GM23248 (cell line): ENCODE data around the gene PCDHGA1. TPM values are rescaled to one million over a fixed set of nuclear protein-coding genes. Genes with fewer than 3 reads are reported as not detected.
A peak's percentile ranks its signal among the peaks of the same experiment; 100 is the strongest.
"Not testable (repeated sequence)": the region's sequence is repeated elsewhere in the genome, so short reads cannot be mapped to it uniquely, and the experiment has no call there.

ENCODE experiments used
- DNase-seq: peaks from one replicate; pipeline ENCODE4 v3.0.0-alpha.2; 2015
- H2AFZ ChIP-seq: fragments of 200-600 bp; sonication (generic); 2 replicates; pipeline ENCODE4 v1.6.1; 2016; ENCODE audit warnings: antibody characterized with exemption
- H3F3A ChIP-seq: fragments of 200-600 bp; sonication (generic); 2 replicates; pipeline ENCODE4 v1.6.1; 2016; ENCODE audit warnings: mild to moderate bottlenecking, antibody characterized with exemption, mixed run types; ENCODE audit not compliant: insufficient read depth
- H3K27ac ChIP-seq: fragments of 200-600 bp; sonication (generic); 2 replicates; pipeline ENCODE4 v1.5.1; 2016; ENCODE audit warnings: mild to moderate bottlenecking
- H3K27me3 ChIP-seq: fragments of 200-600 bp; sonication (generic); replicated peaks from 2 replicates; pipeline ENCODE4 v1.6.1; 2016; ENCODE audit warnings: mild to moderate bottlenecking; ENCODE audit not compliant: insufficient read depth
- H3K36me3 ChIP-seq: fragments of 200-600 bp; sonication (generic); 2 replicates; pipeline ENCODE4 v1.6.1; 2016; ENCODE audit warnings: low read depth, mild to moderate bottlenecking
- H3K4me1 ChIP-seq: fragments of 200-600 bp; sonication (generic); 2 replicates; pipeline ENCODE4 v1.6.1; 2016; ENCODE audit warnings: mild to moderate bottlenecking; ENCODE audit not compliant: insufficient read depth
- H3K4me2 ChIP-seq: fragments of 200-600 bp; sonication (generic); one replicate; pipeline ENCODE4 v1.6.1; 2016; ENCODE audit warnings: mild to moderate bottlenecking; ENCODE audit not compliant: unreplicated experiment
- H3K4me3 ChIP-seq: fragments of 200-600 bp; sonication (generic); 2 replicates; pipeline ENCODE4 v1.5.1; 2016; ENCODE audit warnings: mild to moderate bottlenecking
- H3K79me2 ChIP-seq: fragments of 200-600 bp; sonication (generic); 2 replicates; pipeline ENCODE4 v1.6.1; 2016; ENCODE audit warnings: mild to moderate bottlenecking; ENCODE audit not compliant: insufficient read depth
- H3K9ac ChIP-seq: fragments of 200-600 bp; sonication (generic); 2 replicates; pipeline ENCODE4 v1.6.1; 2016; ENCODE audit warnings: mild to moderate bottlenecking
- H3K9me2 ChIP-seq: fragments of 200-600 bp; sonication (generic); 2 replicates; pipeline ENCODE4 v1.6.1; 2016; ENCODE audit warnings: mixed run types, mild to moderate bottlenecking, moderate library complexity; ENCODE audit not compliant: insufficient read depth
- H3K9me3 ChIP-seq: fragments of 200-600 bp; sonication (generic); one replicate; pipeline ENCODE4 v1.6.1; 2017; ENCODE audit warnings: low read depth
- H4K20me1 ChIP-seq: fragments of 200-600 bp; sonication (generic); 2 replicates; pipeline ENCODE4 v1.6.0; 2016; ENCODE audit not compliant: insufficient read depth
- EZH2 ChIP-seq: fragments of 200-600 bp; sonication (generic); IDR thresholded peaks from 2 replicates; pipeline ENCODE4 v1.6.1; 2018; ENCODE audit warnings: antibody characterized with exemption, mild to moderate bottlenecking; ENCODE audit not compliant: insufficient read depth, poor library complexity, severe bottlenecking
- EZH2phosphoT487 ChIP-seq: fragments of 200-600 bp; sonication (generic); IDR thresholded peaks from 2 replicates; pipeline ENCODE4 v1.6.1; 2018; ENCODE audit warnings: antibody characterized with exemption, moderate library complexity, mild to moderate bottlenecking, low read depth; ENCODE audit not compliant: insufficient read depth
- WGBS, 2 experiments: methylation state at CpG; one replicate each; pipeline ENCODE4 v1.1.6; 2015 to 2017; ENCODE audit warnings: low lambda C conversion rate in 2 of 2, low coverage in 1 of 2; ENCODE audit errors: missing lambda C conversion rate in 2 of 2; 5-methylcytosine and 5-hydroxymethylcytosine counted together
- in situ Hi-C: fragments of 300-500 bp; cut with MboI; formaldehyde crosslinking; loops from 2 replicates; pipeline ENCODE4 v1.15.0; 2020
- polyA plus RNA-seq: library from polyadenylated mRNA; unstranded; fragments of >200 nt; fragmentation: Nextera tagmentation; extraction: Ambion mirVana; gene quantifications from 2 replicates; pipeline ENCODE4 v1.2.1, GENCODE V29; 2016
- total RNA-seq: library from RNA; depleted of rRNA; stranded (reverse); fragments of >200 nt; shearing (Covaris generic); gene quantifications from 2 replicates; pipeline ENCODE4 v1.2.3, GENCODE V29; 2014

Gene PCDHGA1
- total and polyA plus RNA-seq, 2 experiments from 2014 or later, result 0.63 to 1.8 TPM

GRCh38 chr5:141371572-141372475, 41.5 kb downstream of the PCDHGA1 start:
- in situ Hi-C loops, result no loop called here
- no peaks in the 10 kb centered on the region for H3K27me3 ChIP-seq
- no peak for DNase-seq
- no peak for TF ChIP-seq EZH2
- TF ChIP-seq EZH2phosphoT487, result no peak
- no peaks in the 10 kb centered on the region for H4K20me1 ChIP-seq
- H2AFZ ChIP-seq, result no peak overlapping the region
- no peak overlapping the region for H3K27ac ChIP-seq
- H3K4me3 ChIP-seq, result no peak overlapping the region
- no peaks in the 10 kb centered on the region for H3K9me2 ChIP-seq
- no peaks in the 10 kb centered on the region for H3K4me1 ChIP-seq
- 49 to 52% methylated on average over 59 to 68 of the region's 69 CpGs for WGBS, 2 experiments
- no peak overlapping the region for H3K9ac ChIP-seq
- H3F3A ChIP-seq, result no peaks in the 10 kb centered on the region
- no peaks in the 10 kb centered on the region for H3K36me3 ChIP-seq
- H3K79me2 ChIP-seq, result no peaks in the 10 kb centered on the region
- no peak overlapping the region for H3K4me2 ChIP-seq
- no peaks in the 10 kb centered on the region for H3K9me3 ChIP-seq

GRCh38 chr5:141373673-141374317, 43.5 kb downstream of the PCDHGA1 start, which contains the start of gene PCDHGA6:
Gene PCDHGA6 (plus strand): TSS chr5:141373891. CDS start chr5:141374084, 193 bp downstream.
- in situ Hi-C loops, result no loop called here
- TF ChIP-seq EZH2phosphoT487 (no peak), EZH2 (no peak)
- Histone ChIP-seq H3K27me3 (no peaks in the 10 kb centered on the region), H4K20me1 (no peaks in the 10 kb centered on the region), H2AFZ (peak within 1 kb of the TSS; percentile 92), H3K27ac (peak within 1 kb of the TSS; percentile 44), H3K4me1 (no peaks in the 10 kb centered on the region), H3K79me2 (no peaks in the 10 kb centered on the region), H3K9me3 (no peaks in the 10 kb centered on the region), H3K36me3 (no peaks in the 10 kb centered on the region), H3K9ac (peak within 1 kb of the TSS; percentile 67), H3F3A (no peaks in the 10 kb centered on the region), H3K4me3 (peak within 1 kb of the TSS; percentile 77), H3K9me2 (no peaks in the 10 kb centered on the region), H3K4me2 (peak within 1 kb of the TSS; percentile 80)
- 13 to 20% methylated on average over 27 of the region's 27 CpGs for WGBS, 2 experiments
- DNase-seq, result peak; percentile 64

- Histone ChIP-seq H3K9ac (no peak overlapping the region), H3K4me3 (peak overlapping the region; percentile 77), H3K9me3 (no peaks in the 10 kb centered on the region), H3K79me2 (no peaks in the 10 kb centered on the region), H3K27me3 (no peaks in the 10 kb centered on the region), H3K4me1 (no peaks in the 10 kb centered on the region), H3K36me3 (no peaks in the 10 kb centered on the region), H3K27ac (no peak overlapping the region), H4K20me1 (no peaks in the 10 kb centered on the region), H2AFZ (peak overlapping the region; percentile 92), H3K9me2 (no peaks in the 10 kb centered on the region), H3K4me2 (peak overlapping the region; percentile 80), H3F3A (no peaks in the 10 kb centered on the region)
- no peak for DNase-seq
- WGBS, 2 experiments, result 53 to 61% methylated on average over 14 of the region's 14 CpGs
- TF ChIP-seq EZH2 (no peak), EZH2phosphoT487 (no peak)
- in situ Hi-C loops, result no loop called here
Observed at GRCh38 chr5:141374627-141375026, 44.3 kb downstream of the PCDHGA1 start.

- H3K4me3 ChIP-seq, H3K79me2 ChIP-seq, H3K4me1 ChIP-seq, H3K9me2 ChIP-seq, H2AFZ ChIP-seq, H3F3A ChIP-seq, DNase-seq, H3K9ac ChIP-seq, in situ Hi-C loops, H3K9me3 ChIP-seq, H4K20me1 ChIP-seq, H3K27me3 ChIP-seq, H3K36me3 ChIP-seq, H3K4me2 ChIP-seq, H3K27ac ChIP-seq: not testable (repeated sequence)
- 53 to 66% methylated on average over 32 to 34 of the region's 48 CpGs for WGBS, 2 experiments
Observed at GRCh38 chr5:141375444-141376155, 45.3 kb downstream of the PCDHGA1 start.
